Fibroblast of the aortic adventitia (primary cell): ENCODE results near the gene MOB3B. TPM values are rescaled to one million over a fixed set of nuclear protein-coding genes. Genes with fewer than 3 reads are reported as not detected.

Source experiments
- DNase-seq: peaks from one replicate; pipeline ENCODE4 v3.0.0-alpha.2; 2010; ENCODE audit warnings: low read depth
- H3K4me3 ChIP-seq: 2 replicates; pipeline ENCODE4 v1.5.1; 2011; ENCODE audit warnings: low read depth, mild to moderate bottlenecking, control low read depth, low read length, moderate library complexity
- total RNA-seq: library from RNA; depleted of rRNA; stranded (reverse); fragments of >200 nt; gene quantifications from 2 replicates; pipeline ENCODE4 v1.2.3, GENCODE V29; 2012; ENCODE audit warnings: low replicate concordance
- TF ChIP-seq, protein P1 (sequence below): IDR thresholded peaks from 2 replicates; pipeline ENCODE4 v1.5.1; 2011; ENCODE audit warnings: mild to moderate bottlenecking, low read length, control low read depth, inconsistent platforms; ENCODE audit not compliant: insufficient read depth

The MOB3B gene
- total RNA-seq, 1 donor: under 0.01 TPM

GRCh38 chr9:27392451-27392850, 137.2 kb downstream of the MOB3B start:
- TF ChIP-seq, protein P1, sequence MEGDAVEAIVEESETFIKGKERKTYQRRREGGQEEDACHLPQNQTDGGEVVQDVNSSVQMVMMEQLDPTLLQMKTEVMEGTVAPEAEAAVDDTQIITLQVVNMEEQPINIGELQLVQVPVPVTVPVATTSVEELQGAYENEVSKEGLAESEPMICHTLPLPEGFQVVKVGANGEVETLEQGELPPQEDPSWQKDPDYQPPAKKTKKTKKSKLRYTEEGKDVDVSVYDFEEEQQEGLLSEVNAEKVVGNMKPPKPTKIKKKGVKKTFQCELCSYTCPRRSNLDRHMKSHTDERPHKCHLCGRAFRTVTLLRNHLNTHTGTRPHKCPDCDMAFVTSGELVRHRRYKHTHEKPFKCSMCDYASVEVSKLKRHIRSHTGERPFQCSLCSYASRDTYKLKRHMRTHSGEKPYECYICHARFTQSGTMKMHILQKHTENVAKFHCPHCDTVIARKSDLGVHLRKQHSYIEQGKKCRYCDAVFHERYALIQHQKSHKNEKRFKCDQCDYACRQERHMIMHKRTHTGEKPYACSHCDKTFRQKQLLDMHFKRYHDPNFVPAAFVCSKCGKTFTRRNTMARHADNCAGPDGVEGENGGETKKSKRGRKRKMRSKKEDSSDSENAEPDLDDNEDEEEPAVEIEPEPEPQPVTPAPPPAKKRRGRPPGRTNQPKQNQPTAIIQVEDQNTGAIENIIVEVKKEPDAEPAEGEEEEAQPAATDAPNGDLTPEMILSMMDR: no peak
- no peak overlapping the region for H3K4me3 ChIP-seq
- DNase-seq: no peak

DNA sequence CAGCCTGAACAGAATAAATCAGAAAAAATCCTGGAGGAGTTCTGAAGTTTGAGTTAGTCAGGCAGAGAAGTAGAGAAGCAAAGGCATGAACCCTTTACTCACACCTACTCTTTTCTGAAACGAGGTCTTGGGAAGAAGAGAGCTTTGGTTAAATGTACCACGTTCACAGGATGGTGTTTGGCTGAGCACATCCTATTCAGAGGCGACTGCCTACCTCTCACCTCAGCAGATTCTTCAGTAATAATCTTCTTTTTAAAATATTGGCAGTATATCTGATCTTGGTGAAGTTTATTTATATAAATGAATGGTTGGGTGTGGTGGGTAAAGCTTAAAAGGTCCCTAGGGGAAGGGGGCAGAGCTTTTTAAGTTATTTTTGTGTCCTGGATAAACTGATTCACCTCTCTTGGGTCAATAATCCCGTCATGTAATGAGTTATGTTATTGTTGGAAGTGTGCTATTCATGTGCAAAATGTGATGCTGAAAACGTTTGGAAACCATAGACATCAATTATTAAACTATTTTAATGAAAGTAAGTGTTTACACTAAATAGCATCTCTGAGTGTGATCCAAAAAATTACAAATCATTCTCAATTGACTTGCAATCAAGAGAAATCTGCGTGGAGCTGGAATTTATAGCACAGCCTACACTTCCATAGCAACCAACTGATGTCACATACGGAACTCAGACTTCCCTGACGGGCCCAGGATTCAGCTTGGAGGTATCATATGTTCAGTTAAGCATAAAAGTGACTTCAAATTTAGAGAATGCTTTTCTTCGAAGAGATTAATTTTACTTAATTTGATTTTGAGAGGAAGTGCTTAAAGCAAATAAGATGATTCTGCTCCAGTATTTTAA, 138.3 kb downstream of the MOB3B start:
- TF ChIP-seq, protein P1: no peak
- H3K4me3 ChIP-seq: no peak overlapping the region
- DNase-seq: no peak

DNA sequence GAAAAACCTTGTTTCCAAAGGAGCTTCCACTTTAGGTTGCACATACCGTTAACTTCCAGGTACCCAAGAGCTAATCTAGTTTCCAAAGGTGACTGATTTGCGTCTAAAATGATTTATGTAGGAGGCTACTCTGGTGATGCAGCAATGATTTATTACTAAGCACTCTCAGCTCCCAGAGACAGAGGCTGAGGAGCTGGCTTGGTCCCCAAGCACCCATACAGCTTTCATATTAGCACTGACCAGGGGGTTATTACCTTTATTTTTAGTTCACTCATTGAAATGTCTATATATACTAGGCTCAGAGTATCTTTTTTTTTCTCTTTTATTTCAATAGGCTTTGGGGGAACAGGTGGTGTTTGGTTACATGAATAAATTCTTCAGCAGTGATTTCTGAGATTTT, 141.5 kb downstream of the MOB3B start:
- no peak overlapping the region for H3K4me3 ChIP-seq
- TF ChIP-seq, protein P1: no peak
- DNase-seq: no peak

- TF ChIP-seq, protein P1: no peak
- no peak for DNase-seq
Measured at GRCh38 chr9:27387722-27388121, 141.9 kb downstream of the MOB3B start.

GRCh38 chr9:27386571-27387091, 143.0 kb downstream of the MOB3B start:
- no peak for DNase-seq
- TF ChIP-seq, protein P1: no peak
- no peak overlapping the region for H3K4me3 ChIP-seq

More at GRCh38 chr9:27387722-27388121, 141.9 kb downstream of the MOB3B start:
- H3K4me3 ChIP-seq: no peak overlapping the region

DNA sequence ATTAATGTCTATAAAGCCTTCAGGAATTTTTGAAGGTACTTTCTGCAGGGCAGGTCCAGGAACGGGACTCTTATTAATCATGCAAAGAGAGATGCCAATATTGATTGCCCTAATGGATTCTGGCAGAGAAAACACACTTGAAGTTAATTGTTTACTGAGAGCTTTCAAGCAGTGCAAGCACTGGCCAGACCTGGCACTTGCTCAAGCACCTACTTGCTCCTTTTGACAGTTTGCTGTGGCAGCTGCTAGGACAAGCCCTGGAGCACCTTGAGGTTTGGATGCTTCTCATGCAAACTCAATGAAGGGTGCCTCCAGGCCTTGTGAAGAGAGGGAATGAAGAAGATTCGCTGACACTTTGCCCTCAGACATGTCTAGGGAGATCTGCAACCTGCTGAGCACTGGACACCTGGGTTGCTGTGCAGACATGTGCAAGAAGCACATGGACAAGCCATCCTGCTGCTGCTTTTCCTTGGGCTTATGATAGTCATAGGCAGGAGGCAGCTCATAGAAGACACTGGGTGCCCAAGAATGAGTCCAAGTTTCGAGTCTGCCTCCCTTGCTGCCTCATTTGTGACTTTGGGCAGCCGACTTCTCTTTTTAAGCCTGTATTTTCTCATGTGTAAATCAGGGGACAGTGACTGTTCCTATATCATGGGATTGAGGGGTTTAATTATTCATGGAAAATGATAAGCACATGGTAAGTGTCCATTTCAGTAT, 143.8 kb downstream of the MOB3B start:
- no peak for DNase-seq
- TF ChIP-seq, protein P1: no peak
- no peak overlapping the region for H3K4me3 ChIP-seq
